OCI-LY3 (cell line): Measurements from ENCODE around the gene GATA1.

Experiments
- EZH2phosphoT487 ChIP-seq: fragments of 200-600 bp; shearing (Covaris generic); IDR thresholded peaks from 2 replicates; pipeline ENCODE4 v1.6.1; 2018; ENCODE audit warnings: antibody characterized with exemption, mixed run types, low read depth
- TF ChIP-seq, protein P1 (sequence below): fragments of 200-600, 300-600 bp; sonication (generic); IDR thresholded peaks from 2 replicates; pipeline ENCODE4 v1.5.1; 2014; ENCODE audit warnings: antibody characterized with exemption, low read length, low read depth

DNA sequence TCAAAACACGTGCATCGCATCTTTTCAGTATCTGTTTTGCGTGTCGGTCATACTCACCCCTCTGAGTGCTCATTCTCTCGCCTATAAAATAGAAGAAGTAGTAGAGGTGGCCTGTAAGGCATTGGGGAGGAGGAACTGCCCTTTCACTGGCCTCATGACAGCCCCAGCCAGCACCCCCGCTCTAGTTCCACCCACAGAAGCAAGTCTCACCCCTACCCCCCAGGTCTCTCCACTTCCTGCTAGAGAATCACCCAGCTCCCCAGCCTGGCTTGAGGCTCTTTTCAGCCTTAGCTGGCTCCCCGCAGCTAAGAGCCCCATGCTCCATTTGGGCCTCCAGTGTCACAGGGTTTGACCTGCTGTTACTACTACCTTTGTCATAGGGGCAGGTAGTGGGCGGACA lies 27.3 kb downstream of the GATA1 start:
- TF ChIP-seq, protein P1, sequence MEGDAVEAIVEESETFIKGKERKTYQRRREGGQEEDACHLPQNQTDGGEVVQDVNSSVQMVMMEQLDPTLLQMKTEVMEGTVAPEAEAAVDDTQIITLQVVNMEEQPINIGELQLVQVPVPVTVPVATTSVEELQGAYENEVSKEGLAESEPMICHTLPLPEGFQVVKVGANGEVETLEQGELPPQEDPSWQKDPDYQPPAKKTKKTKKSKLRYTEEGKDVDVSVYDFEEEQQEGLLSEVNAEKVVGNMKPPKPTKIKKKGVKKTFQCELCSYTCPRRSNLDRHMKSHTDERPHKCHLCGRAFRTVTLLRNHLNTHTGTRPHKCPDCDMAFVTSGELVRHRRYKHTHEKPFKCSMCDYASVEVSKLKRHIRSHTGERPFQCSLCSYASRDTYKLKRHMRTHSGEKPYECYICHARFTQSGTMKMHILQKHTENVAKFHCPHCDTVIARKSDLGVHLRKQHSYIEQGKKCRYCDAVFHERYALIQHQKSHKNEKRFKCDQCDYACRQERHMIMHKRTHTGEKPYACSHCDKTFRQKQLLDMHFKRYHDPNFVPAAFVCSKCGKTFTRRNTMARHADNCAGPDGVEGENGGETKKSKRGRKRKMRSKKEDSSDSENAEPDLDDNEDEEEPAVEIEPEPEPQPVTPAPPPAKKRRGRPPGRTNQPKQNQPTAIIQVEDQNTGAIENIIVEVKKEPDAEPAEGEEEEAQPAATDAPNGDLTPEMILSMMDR = no peak
- no peak for TF ChIP-seq EZH2phosphoT487
